SK-N-SH treated with all-trans-retinoic acid at 6 μM for 48 hours (cell line): ENCODE measurements around the gene MGMT.

Experiments
- ATAC-seq: fragments of 200-7000 bp; cut with Tn5 transposase; 3 replicates; pipeline ENCODE4 v1.9.1; 2020; ENCODE audit warnings: mild to moderate bottlenecking, moderate library complexity
- ARNTL ChIP-seq: fragments of 450-650 bp; formaldehyde crosslinking; IDR thresholded peaks from 2 replicates; pipeline ENCODE4 v1.5.0; 2020; ENCODE audit warnings: low read depth, mild to moderate bottlenecking, moderate library complexity, borderline replicate concordance
- BACH2 ChIP-seq: fragments of 250-450 bp; sonication (Bioruptor Pico); IDR thresholded peaks from 2 replicates; pipeline ENCODE4 v1.9.0; 2021; ENCODE audit warnings: mild to moderate bottlenecking, borderline replicate concordance
- CREB5 ChIP-seq: fragments of 250-450 bp; sonication (Bioruptor Pico); IDR thresholded peaks from 2 replicates; pipeline ENCODE4 v1.5.1; 2020; ENCODE audit warnings: low read depth, mild to moderate bottlenecking, moderate library complexity
- CSDC2 ChIP-seq: fragments of 250-450 bp; sonication (Bioruptor Pico); IDR thresholded peaks from 2 replicates; pipeline ENCODE4 v1.5.0; 2020; ENCODE audit warnings: mild to moderate bottlenecking, moderate library complexity
- CSRNP3 ChIP-seq: fragments of 250-450 bp; sonication (Bioruptor Pico); IDR thresholded peaks from 2 replicates; pipeline ENCODE4 v1.5.1; 2021; ENCODE audit warnings: mild to moderate bottlenecking, moderate library complexity
- ESRRG ChIP-seq: fragments of 250-450 bp; sonication (Bioruptor Pico); IDR thresholded peaks from 2 replicates; pipeline ENCODE4 v1.6.1; 2021; ENCODE audit warnings: mild to moderate bottlenecking
- GLIS3 ChIP-seq: fragments of 250-450 bp; sonication (Bioruptor Pico); IDR thresholded peaks from 2 replicates; pipeline ENCODE4 v1.5.0; 2020; ENCODE audit warnings: mild to moderate bottlenecking, moderate library complexity
- ISL1 ChIP-seq: fragments of 250-450 bp; sonication (Bioruptor Pico); IDR thresholded peaks from 2 replicates; pipeline ENCODE4 v2.1.2; 2022; ENCODE audit warnings: mild to moderate bottlenecking, moderate library complexity
- OSR1 ChIP-seq: fragments of 250-450 bp; sonication (Bioruptor Pico); IDR thresholded peaks from 2 replicates; pipeline ENCODE4 v1.8.0; 2022; ENCODE audit warnings: moderate library complexity, mild to moderate bottlenecking, inconsistent platforms
- PATZ1 ChIP-seq: fragments of 250-450 bp; sonication (Bioruptor Pico); IDR thresholded peaks from 2 replicates; pipeline ENCODE4 v1.8.0; 2020; ENCODE audit warnings: mild to moderate bottlenecking, moderate library complexity, borderline replicate concordance
- PPARA ChIP-seq: fragments of 250-450 bp; sonication (Bioruptor Pico); IDR thresholded peaks from 2 replicates; pipeline ENCODE4 v1.5.0; 2020; ENCODE audit warnings: mild to moderate bottlenecking, borderline replicate concordance
- RARB ChIP-seq: fragments of 250-450 bp; sonication (Bioruptor Pico); IDR thresholded peaks from 2 replicates; pipeline ENCODE4 v1.8.0; 2021; ENCODE audit warnings: mild to moderate bottlenecking, moderate library complexity
- SNAI2 ChIP-seq: fragments of 250-450 bp; sonication (Bioruptor Pico); IDR thresholded peaks from 2 replicates; pipeline ENCODE4 v1.5.0; 2020; ENCODE audit warnings: mild to moderate bottlenecking, moderate library complexity
- TCF4 ChIP-seq: fragments of 250-450 bp; sonication (Bioruptor Pico); IDR thresholded peaks from 2 replicates; pipeline ENCODE4 v1.8.0; 2021; ENCODE audit warnings: mild to moderate bottlenecking, moderate library complexity, borderline replicate concordance
- TOX ChIP-seq: fragments of 250-450 bp; sonication (Bioruptor Pico); IDR thresholded peaks from 2 replicates; pipeline ENCODE4 v1.8.0; 2021; ENCODE audit warnings: mild to moderate bottlenecking, moderate library complexity, borderline replicate concordance
- TSHZ2 ChIP-seq: fragments of 250-450 bp; sonication (Bioruptor Pico); IDR thresholded peaks from 2 replicates; pipeline ENCODE4 v1.5.0; 2020; ENCODE audit warnings: mild to moderate bottlenecking, moderate library complexity
- ZFP3 ChIP-seq: fragments of 250-450 bp; sonication (Bioruptor Pico); IDR thresholded peaks from 2 replicates; pipeline ENCODE4 v1.5.0; 2020; ENCODE audit warnings: mild to moderate bottlenecking, moderate library complexity
- ZFP30 ChIP-seq: fragments of 450-650 bp; formaldehyde crosslinking; IDR thresholded peaks from 2 replicates; pipeline ENCODE4 v1.5.0; 2022; ENCODE audit warnings: mild to moderate bottlenecking, moderate library complexity
- ZNF565 ChIP-seq: fragments of 450-650 bp; formaldehyde crosslinking; conservative IDR thresholded peaks from 2 replicates; pipeline ENCODE4 v1.5.0; 2020; ENCODE audit warnings: low read depth, mild to moderate bottlenecking, moderate library complexity
- ZNF70 ChIP-seq: fragments of 450-650 bp; formaldehyde crosslinking; IDR thresholded peaks from 2 replicates; pipeline ENCODE4 v1.5.0; 2020; ENCODE audit warnings: mild to moderate bottlenecking, moderate library complexity
- ZNF8 ChIP-seq: fragments of 450-650 bp; formaldehyde crosslinking; IDR thresholded peaks from 2 replicates; pipeline ENCODE4 v1.5.0; 2020; ENCODE audit warnings: mild to moderate bottlenecking, moderate library complexity

The MGMT gene

GRCh38 chr10:129780198-129780597 lies 313.2 kb downstream of the MGMT start:
- TF ChIP-seq ZNF565 (CRISPR knock-in tag): no peak
- no peak for TF ChIP-seq ZNF70 (CRISPR knock-in tag)
- TF ChIP-seq RARB (CRISPR knock-in tag): no peak
- TF ChIP-seq ARNTL (CRISPR knock-in tag): no peak
- TF ChIP-seq TSHZ2 (CRISPR knock-in tag): no peak
- TF ChIP-seq CSRNP3 (CRISPR knock-in tag): no peak
- no peak for ATAC-seq

DNA sequence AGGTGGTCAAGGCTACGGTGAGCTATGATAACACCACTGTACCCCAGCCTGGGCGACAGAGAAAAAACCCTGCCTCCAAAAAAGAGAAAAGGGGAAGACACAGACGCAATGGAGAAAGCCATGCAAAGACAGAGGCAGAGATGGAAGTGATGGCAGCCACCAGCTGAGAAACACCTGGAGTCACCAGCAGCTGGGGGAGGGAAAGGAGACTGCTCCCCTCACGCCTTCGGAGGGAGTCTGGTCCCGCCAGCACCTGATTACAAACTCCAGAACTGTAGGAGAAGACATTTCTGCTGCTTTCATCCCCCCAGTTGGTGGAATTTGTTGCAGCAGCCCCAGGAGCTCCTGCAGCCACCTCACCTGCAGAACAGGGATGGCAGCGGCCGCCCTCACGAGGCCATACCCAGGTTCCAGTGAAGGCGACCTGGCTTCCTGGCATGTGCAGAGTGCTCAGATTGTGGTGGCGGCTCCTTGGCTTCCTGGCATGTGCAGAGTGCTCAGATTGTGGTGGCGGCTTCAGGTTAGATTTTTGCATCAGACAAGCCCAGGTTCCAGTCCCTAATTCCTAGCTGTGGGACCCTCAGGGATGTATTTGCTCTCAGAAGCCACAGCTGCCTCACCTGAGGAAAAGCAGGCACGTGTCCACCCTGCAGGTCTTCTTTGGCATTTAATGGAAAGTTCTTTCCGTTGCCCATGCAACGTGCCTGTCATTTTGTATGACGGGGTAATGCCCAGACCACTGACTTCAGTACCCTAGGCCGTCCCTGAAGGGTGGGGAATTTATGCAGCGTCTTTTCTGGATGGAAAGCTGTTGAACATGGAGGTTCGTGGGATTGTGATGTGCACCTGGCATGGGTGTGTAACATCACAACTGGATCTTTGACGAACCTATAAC lies 314.1 kb downstream of the MGMT start:
- TF ChIP-seq OSR1 (CRISPR knock-in tag) (no peak), ZFP3 (CRISPR knock-in tag) (no peak), CSRNP3 (CRISPR knock-in tag) (no peak), CREB5 (CRISPR knock-in tag) (no peak), ZNF8 (CRISPR knock-in tag) (no peak), RARB (CRISPR knock-in tag) (no peak), ZNF565 (CRISPR knock-in tag) (no peak), SNAI2 (CRISPR knock-in tag) (no peak), TCF4 (CRISPR knock-in tag) (no peak), PPARA (CRISPR knock-in tag) (no peak), GLIS3 (no peak), CSDC2 (CRISPR knock-in tag) (no peak)
- ATAC-seq: no peak

DNA sequence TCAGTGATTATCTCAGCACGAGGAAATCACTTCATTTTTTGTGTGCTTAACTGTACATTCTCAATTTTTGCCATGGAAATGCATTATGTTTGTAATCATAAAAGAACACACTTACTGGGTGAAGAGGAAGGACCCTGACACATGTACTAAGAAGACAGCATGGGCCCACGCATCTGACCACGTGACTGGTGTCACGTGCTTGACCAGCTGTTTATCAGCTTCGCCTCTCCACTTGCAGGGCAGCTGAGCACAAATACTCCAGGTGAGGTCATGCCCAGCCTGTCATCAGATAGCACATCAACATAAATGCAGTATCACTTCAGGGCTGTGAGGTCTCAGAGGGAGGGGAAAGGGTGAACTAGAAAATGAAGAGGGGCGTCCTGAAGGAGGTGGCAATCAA lies 317.2 kb downstream of the MGMT start:
- TF ChIP-seq ARNTL (CRISPR knock-in tag): no peak
- no peak for TF ChIP-seq CSRNP3 (CRISPR knock-in tag)
- TF ChIP-seq TSHZ2 (CRISPR knock-in tag): no peak
- TF ChIP-seq SNAI2 (CRISPR knock-in tag): no peak
- no peak for TF ChIP-seq TCF4 (CRISPR knock-in tag)
- TF ChIP-seq ZFP30: no peak
- no peak for TF ChIP-seq PATZ1 (CRISPR knock-in tag)
- TF ChIP-seq RARB (CRISPR knock-in tag): no peak
- no peak for TF ChIP-seq GLIS3
- no peak for TF ChIP-seq ESRRG (CRISPR knock-in tag)
- no peak for TF ChIP-seq TOX (CRISPR knock-in tag)
- TF ChIP-seq BACH2 (CRISPR knock-in tag): no peak
- no peak for TF ChIP-seq OSR1 (CRISPR knock-in tag)
- TF ChIP-seq CSDC2 (CRISPR knock-in tag): no peak
- TF ChIP-seq ZNF8 (CRISPR knock-in tag): no peak
- TF ChIP-seq ZFP3 (CRISPR knock-in tag): no peak
- no peak for TF ChIP-seq ISL1 (CRISPR knock-in tag)
- TF ChIP-seq, all 23 proteins: peak for 0
- no peak for ATAC-seq
